Activated CD8-positive, alpha-beta memory T cell treated with anti-CD3 and anti-CD28 coated beads, Interleukin-2, amount 10 ng/mL, durations not matched to agents 7 days and 5 days (primary cell): ENCODE results near the gene TEX12. TPM values are rescaled to one million over a fixed set of nuclear protein-coding genes. Genes with fewer than 3 reads are reported as not detected.
"Not testable (repeated sequence)": the region's sequence is repeated elsewhere in the genome, so short reads cannot be mapped to it uniquely, and the experiment has no call there.

Source experiments
- ATAC-seq: fragments of 150-1000 bp; cut with Tn5 transposase; one replicate; pipeline ENCODE4 v1.10.0; 2021; ENCODE audit warnings: moderate library complexity
- CTCF ChIA-PET: fragments of 350-600 bp; sonication (Branson Sonifier 250); formaldehyde crosslinking; loops from one replicate; lab custom pipeline; 2021; ENCODE audit warnings: antibody characterized with exemption; lab: Charles Lee
- DNase-seq: peaks from one replicate; pipeline ENCODE4 v3.0.0-alpha.2; 2020
- H3K27ac Mint-ChIP-seq: one replicate; pipeline ENCODE4 v1.8.0; 2021; ENCODE audit warnings: mild to moderate bottlenecking, mixed read lengths
- H3K27me3 Mint-ChIP-seq: one replicate; pipeline ENCODE4 v1.8.0; 2021; ENCODE audit warnings: mixed read lengths
- H3K36me3 Mint-ChIP-seq: one replicate; pipeline ENCODE4 v1.8.0; 2021; ENCODE audit warnings: mild to moderate bottlenecking, mixed read lengths
- H3K4me1 Mint-ChIP-seq: one replicate; pipeline ENCODE4 v1.8.0; 2021; ENCODE audit warnings: mixed read lengths
- H3K4me3 Mint-ChIP-seq: one replicate; pipeline ENCODE4 v1.8.0; 2021; ENCODE audit warnings: mild to moderate bottlenecking, moderate library complexity, mixed read lengths
- H3K9me3 Mint-ChIP-seq: one replicate; pipeline ENCODE4 v1.8.0; 2022; ENCODE audit warnings: low read depth, mixed read lengths
- total RNA-seq, 2 experiments: library from RNA; stranded (reverse); gene quantifications; one replicate each; pipeline ENCODE4 v1.2.3, GENCODE V29; 2021

TEX12 gene
- total RNA-seq, 2 experiments from 2014 or later: not detected

DNA sequence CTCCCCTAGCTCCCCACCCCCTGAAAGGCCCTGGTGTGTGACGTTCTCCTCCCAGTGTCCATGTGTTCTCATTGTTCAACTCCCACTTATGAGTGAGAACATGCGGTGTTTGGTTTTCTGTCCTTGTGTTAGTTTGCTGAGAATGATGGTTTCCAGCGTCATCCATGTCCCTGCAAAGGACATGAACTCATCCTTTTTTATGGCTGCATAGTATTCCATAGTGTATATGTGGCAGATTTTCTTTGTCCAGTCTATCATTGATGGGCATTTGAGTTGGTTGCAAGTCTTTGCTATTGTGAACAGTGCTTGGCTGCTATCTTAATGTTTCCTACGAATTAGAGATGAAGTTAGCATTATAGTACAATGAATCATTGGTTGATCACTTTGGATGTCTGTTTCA lies 31.9 kb downstream of the TEX12 start:
- H3K27ac Mint-ChIP-seq, H3K36me3 Mint-ChIP-seq: not testable (repeated sequence)

DNA sequence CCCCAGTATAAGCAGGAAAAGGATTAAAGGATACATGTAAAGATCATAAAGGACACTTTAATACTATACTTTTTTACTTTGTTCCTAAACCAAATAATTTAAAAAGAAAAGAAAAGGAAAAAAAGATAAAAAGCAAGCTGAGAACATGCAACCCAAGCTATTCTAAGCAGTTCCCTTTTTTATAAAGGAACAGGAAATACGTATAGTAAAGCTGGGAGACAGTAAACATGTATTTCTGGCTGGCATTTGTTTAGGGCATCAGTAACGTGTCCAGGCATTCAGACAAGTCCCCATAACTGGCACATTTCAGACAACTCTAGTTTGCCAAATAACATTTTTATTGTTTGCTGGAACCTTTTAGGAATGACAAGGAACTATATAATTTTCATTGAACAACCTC lies 33.1 kb downstream of the TEX12 start:
- Mint-ChIP-seq H3K36me3 (no peaks in the 10 kb centered on the region), H3K4me1 (no peaks in the 10 kb centered on the region), H3K27me3 (peaks cover 8% of the 10 kb centered on the region), H3K27ac (no peak overlapping the region), H3K9me3 (no peaks in the 10 kb centered on the region), H3K4me3 (no peak overlapping the region)
- DNase-seq (no peak), ATAC-seq (no peak)
- CTCF ChIA-PET: interaction anchor here (1.1 kb wide), 1 partner anchor 79 kb away, joined by 4 read pairs; no protein-coding TSS in a partner anchor

More for the DNA sequence above, 31.9 kb downstream of the TEX12 start:
- DNase-seq, ATAC-seq, H3K9me3 Mint-ChIP-seq, H3K4me1 Mint-ChIP-seq, H3K4me3 Mint-ChIP-seq, H3K27me3 Mint-ChIP-seq: not testable (repeated sequence)
- CTCF ChIA-PET: interaction anchor here (0.6 kb wide), 1 partner anchor 9 kb away, joined by 3 read pairs; no protein-coding TSS in a partner anchor

DNA sequence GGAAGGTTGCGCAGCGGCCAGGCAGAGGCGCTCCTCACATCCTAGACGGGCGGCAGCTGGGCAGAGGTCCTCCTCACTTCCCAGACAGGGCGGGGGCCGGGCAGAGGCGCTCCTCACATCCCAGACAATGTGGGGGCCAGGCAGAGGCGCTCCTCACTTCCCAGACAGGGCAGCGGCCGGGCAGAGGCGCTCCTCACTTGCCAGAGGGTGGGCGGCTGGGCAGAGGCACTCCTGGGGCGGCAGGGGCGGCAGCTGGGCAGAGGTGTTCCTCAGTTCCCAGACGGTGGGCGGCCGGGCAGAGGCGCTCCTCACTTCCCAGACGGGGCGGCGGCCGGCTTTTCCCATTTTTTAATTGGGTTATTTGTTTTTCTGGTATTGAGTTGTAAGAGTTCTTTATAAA lies 38.9 kb downstream of the TEX12 start:
- Mint-ChIP-seq H3K9me3 (no peaks in the 10 kb centered on the region), H3K27ac (no peak overlapping the region), H3K4me3 (no peak overlapping the region), H3K27me3 (peaks cover 15% of the 10 kb centered on the region), H3K4me1 (no peaks in the 10 kb centered on the region), H3K36me3 (no peaks in the 10 kb centered on the region)
- CTCF ChIA-PET: interaction anchor here (1.3 kb wide), 1 partner anchor 13 kb away, joined by 5 read pairs; no protein-coding TSS in a partner anchor
- DNase-seq (no peak), ATAC-seq (no peak)

DNA sequence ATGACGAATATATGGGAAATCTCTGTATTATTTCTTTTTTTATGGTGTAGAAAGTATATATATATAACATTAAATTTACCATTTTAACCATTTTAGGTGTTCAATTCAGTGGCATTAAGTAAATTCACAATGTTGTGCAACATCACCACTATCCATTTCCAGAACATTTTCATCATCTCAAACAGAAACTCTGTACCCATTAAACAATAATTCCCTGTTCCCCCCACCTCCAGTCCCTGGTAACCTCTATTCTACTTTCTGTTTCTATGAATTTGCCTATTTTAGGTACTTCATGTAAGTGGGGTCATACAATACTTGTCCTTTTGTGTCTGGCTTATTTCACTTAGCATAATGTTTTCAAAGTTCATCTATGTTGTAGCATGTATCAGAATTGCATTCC lies 43.7 kb downstream of the TEX12 start:
- Mint-ChIP-seq H3K27ac (no peak overlapping the region), H3K9me3 (no peaks in the 10 kb centered on the region), H3K4me3 (no peak overlapping the region), H3K27me3 (peaks cover 17% of the 10 kb centered on the region), H3K36me3 (no peaks in the 10 kb centered on the region), H3K4me1 (no peaks in the 10 kb centered on the region)
- CTCF ChIA-PET: no interaction called here
- ATAC-seq (no peak), DNase-seq (no peak)

DNA sequence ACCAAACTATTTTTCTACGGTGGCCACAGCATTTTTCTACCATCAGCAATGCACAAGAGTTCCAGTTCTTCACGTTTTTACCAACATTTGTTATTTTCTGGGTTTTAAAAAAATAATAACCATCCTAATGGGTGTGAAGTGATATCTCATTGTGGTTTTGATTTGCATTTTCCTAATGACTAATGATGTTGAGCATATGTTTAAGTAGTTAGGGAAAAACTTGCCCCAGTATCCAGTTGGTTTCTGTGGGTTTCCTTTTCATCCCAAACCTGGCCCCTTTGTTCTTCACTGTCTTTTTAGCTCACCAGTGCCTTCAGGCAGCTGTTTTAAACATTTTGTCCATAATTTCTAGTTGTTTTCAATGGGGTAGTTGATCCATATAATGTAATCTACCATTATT lies 44.4 kb downstream of the TEX12 start:
- H3K27me3 Mint-ChIP-seq: peaks cover 17% of the 10 kb centered on the region
- no peak for DNase-seq
- ATAC-seq: no peak
- H3K9me3 Mint-ChIP-seq: no peaks in the 10 kb centered on the region
- no peak overlapping the region for H3K4me3 Mint-ChIP-seq
- H3K27ac Mint-ChIP-seq: no peak overlapping the region
- H3K36me3 Mint-ChIP-seq: no peaks in the 10 kb centered on the region
- no peaks in the 10 kb centered on the region for H3K4me1 Mint-ChIP-seq
- CTCF ChIA-PET: interaction anchor here (1.0 kb wide), 1 partner anchor 69 kb away, joined by 3 read pairs; no protein-coding TSS in a partner anchor

DNA sequence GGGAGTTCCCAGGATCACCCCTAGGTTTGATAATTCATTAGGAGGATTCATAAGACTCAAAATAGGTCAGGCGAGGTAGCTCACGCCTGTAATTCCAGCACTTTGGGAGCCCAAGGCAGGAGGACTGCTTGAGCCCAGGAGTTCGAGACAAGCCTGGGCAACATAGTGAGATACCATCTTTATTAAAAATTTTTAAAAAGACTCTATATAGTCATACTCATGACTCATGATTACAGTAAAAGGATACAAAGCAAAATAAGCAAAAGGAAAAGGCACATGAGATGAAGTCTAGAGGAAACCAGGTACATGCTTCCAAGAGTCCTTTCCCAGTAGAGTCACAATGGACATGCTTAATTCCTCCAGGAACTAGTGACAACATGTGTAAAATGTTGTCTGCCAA lies 45.1 kb downstream of the TEX12 start:
- no peaks in the 10 kb centered on the region for H3K4me1 Mint-ChIP-seq
- H3K36me3 Mint-ChIP-seq: no peaks in the 10 kb centered on the region

DNA sequence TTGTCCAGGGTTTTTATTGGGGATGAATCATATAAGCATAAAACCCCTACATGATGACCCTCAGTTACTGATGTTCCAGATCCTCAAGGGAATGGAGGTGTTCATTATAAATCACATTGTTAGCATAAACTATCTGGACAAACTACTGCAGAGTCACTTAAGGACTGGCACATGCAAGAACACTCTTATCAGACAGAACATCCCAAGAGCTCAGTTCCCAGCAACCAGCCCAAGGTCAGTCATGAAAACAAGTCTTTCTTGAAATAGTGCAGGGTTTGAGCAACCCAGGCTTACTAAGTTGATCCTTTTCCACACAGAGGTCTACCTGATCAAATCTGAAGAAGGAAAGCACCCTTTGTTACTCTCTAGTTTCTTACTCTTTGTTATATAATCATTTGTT lies 45.5 kb downstream of the TEX12 start:
- DNase-seq (no peak), ATAC-seq (no peak)
- no peaks in the 10 kb centered on the region for H3K36me3 Mint-ChIP-seq
- H3K27ac Mint-ChIP-seq: no peak overlapping the region
- peaks cover 17% of the 10 kb centered on the region for H3K27me3 Mint-ChIP-seq
- no peaks in the 10 kb centered on the region for H3K4me1 Mint-ChIP-seq
- H3K4me3 Mint-ChIP-seq: no peak overlapping the region
- no peaks in the 10 kb centered on the region for H3K9me3 Mint-ChIP-seq
- CTCF ChIA-PET: no interaction called here

More for the DNA sequence above, 45.1 kb downstream of the TEX12 start:
- DNase-seq (no peak), ATAC-seq (no peak)
- Mint-ChIP-seq H3K27ac (no peak overlapping the region), H3K9me3 (no peaks in the 10 kb centered on the region), H3K4me3 (no peak overlapping the region), H3K27me3 (peaks cover 17% of the 10 kb centered on the region)
- CTCF ChIA-PET: interaction anchor here (1.0 kb wide), 1 partner anchor 68 kb away, joined by 3 read pairs; no protein-coding TSS in a partner anchor

DNA sequence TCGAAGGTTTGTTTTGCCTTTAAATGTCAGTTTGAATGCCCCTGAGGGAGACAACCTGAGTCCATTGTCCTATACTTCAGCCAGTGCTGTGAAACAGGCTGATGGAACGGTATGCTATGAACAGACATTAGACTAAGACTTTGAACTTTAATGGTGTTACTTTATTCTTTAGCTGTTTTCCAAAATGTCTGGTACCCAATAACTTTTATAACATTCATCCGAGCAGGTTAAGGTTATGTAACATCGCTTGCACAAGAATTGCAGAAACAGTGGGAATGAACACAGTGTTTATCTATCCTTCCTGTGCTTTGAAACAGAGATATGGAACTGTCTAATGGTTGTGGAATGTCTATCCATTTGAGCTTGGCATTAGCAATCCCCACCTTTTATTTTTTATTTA lies 46.6 kb downstream of the TEX12 start:
- Mint-ChIP-seq H3K27me3 (peaks cover 11% of the 10 kb centered on the region), H3K9me3 (no peaks in the 10 kb centered on the region), H3K27ac (no peak overlapping the region), H3K4me3 (no peak overlapping the region), H3K36me3 (no peaks in the 10 kb centered on the region), H3K4me1 (no peaks in the 10 kb centered on the region)
- CTCF ChIA-PET: interaction anchor here (1.5 to 15.8 kb wide), 2 partner anchors 68 to 101 kb away, joined by 4 to 373 read pairs; no protein-coding TSS in a partner anchor
- ATAC-seq (no peak), DNase-seq (no peak)

DNA sequence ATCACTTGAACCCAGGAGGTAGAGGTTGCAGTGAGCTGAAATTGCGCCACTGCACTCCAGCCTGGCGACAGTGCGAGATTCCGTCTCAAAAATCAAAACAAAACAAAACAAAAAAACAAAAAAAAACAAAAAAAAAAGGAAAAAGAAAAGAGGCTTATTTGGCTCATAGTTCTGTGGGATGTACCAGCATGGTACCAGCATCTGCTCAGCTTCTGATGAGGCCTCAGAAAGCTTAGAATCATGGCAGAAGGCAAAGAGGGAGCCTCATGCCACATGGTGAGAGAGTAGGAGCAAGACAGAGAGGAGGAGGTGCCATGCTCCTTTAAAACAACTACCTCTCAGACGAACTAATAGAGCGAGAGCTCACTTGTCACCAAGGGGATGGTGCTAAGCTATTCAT lies 48.4 kb downstream of the TEX12 start:
- peaks cover 2% of the 10 kb centered on the region for H3K27me3 Mint-ChIP-seq
- H3K4me3 Mint-ChIP-seq: no peak overlapping the region
- no peak overlapping the region for H3K27ac Mint-ChIP-seq
- H3K36me3 Mint-ChIP-seq: no peaks in the 10 kb centered on the region
- DNase-seq (no peak), ATAC-seq (no peak)
- CTCF ChIA-PET: interaction anchor here (2.0 to 15.8 kb wide), 2 partner anchors 66 to 373 kb away, joined by 6 to 373 read pairs; no protein-coding TSS in a partner anchor
- peaks cover 7% of the 10 kb centered on the region for H3K4me1 Mint-ChIP-seq
- H3K9me3 Mint-ChIP-seq: no peaks in the 10 kb centered on the region

DNA sequence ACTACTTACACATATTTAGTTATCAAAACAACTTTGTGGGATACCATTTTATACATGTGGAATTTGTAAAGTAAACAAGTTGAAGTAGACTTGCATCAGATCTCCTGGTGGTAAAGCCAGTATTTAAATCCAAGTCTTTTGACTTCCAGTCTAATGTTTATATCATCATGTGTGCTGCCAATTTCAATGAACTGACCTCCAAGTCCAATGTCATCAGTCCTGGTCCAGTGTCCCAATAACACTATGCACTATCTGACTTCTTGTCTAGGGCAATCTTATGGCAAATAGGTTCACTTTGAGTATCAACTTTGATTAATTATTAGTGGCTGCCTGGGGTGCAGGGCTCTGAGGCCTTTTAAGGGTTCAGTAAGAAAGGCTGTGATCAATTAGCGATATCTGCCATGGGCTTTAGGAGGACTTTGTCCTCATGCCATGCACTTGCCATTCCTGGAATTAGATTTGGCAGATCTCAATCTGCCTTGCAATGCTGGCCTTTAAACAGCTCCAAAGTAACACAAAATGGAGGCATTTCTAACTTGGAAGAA lies 49.5 kb downstream of the TEX12 start:
- no peaks in the 10 kb centered on the region for H3K9me3 Mint-ChIP-seq
- H3K27ac Mint-ChIP-seq: no peak overlapping the region
- DNase-seq: no peak
- peaks cover 2% of the 10 kb centered on the region for H3K27me3 Mint-ChIP-seq
- ATAC-seq: no peak
- peaks cover 9% of the 10 kb centered on the region for H3K4me1 Mint-ChIP-seq
- no peaks in the 10 kb centered on the region for H3K36me3 Mint-ChIP-seq
- CTCF ChIA-PET: interaction anchor here (15.8 kb wide), 1 partner anchor 65 kb away, joined by 373 read pairs; no protein-coding TSS in a partner anchor
- H3K4me3 Mint-ChIP-seq: no peak overlapping the region

DNA sequence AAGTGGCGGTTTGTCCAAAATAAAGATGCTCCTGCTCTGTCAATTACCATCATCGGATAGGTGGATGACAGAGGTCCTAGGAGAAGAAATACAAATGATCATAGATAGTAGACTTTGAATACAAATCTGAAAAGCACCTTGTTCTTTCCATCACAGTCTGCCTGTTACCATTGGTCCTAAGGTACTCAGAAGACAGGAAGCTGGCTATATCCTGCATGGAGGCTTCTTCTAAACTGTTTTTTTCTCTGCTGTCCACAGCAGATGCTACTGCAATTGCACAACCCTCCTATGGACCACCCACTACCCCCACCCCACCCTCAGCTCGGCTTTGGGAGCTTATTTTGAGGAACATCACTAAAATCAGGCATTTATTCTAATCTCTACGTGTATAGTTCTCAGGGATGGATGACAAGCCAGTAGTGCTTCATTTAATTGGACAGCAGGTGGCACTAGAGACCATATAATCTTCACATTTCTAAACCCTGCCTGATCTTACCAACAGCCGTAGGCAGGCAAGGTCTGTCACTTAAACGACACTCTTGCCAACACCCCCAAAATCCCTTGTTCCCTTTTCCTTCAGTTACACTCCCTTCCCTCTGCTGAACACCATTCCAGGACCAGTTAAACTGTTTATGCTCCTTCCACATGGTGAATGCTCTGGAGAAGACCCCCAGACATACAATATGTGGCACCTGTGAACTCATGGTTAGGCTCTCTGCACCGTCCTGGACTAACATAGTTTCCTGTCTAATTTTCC lies 52.5 kb downstream of the TEX12 start:
- no peaks in the 10 kb centered on the region for H3K9me3 Mint-ChIP-seq
- H3K4me3 Mint-ChIP-seq: no peak overlapping the region
- H3K27me3 Mint-ChIP-seq: peaks cover 2% of the 10 kb centered on the region
- CTCF ChIA-PET: interaction anchor here (0.7 to 15.8 kb wide), 13 partner anchors 10 to 368 kb away, joined by 3 to 373 read pairs (median 3); no protein-coding TSS in a partner anchor
- DNase-seq (peak; percentile 53), ATAC-seq (peak; percentile 99)
- H3K27ac Mint-ChIP-seq: no peak overlapping the region
- H3K4me1 Mint-ChIP-seq: peaks cover 9% of the 10 kb centered on the region
- H3K36me3 Mint-ChIP-seq: no peaks in the 10 kb centered on the region

DNA sequence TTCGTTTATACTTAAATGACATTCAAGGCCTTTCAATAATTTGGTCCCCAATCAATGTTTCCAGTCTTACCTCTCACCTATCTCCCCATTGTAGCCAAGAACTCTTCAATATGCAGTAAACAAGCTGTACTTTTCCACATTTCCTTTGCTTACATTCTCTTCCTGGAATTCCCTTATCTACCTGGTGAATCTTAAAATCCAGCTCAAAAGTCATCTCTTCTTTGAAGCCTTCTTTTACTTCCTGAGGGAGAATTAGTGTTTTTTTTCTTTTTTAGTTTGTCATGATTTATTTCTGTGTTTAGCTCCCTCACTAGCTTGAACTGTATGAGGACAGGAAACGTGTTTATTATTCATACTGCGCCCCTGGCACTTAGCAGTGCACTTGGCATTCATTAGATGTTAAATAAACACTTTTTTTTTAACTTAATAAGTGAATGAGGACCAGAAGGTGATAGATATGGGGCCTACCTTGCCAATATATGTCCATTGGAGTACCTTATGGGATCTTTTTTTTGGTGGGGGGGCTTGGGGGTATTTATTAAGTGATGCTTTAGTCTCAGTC lies 54.2 kb downstream of the TEX12 start:
- Mint-ChIP-seq H3K27ac (no peak overlapping the region), H3K36me3 (no peaks in the 10 kb centered on the region), H3K27me3 (peaks cover 2% of the 10 kb centered on the region), H3K4me1 (peaks cover 16% of the 10 kb centered on the region), H3K4me3 (no peak overlapping the region), H3K9me3 (no peaks in the 10 kb centered on the region)
- ATAC-seq: no peak
- no peak for DNase-seq
- CTCF ChIA-PET: interaction anchor here (0.8 to 15.8 kb wide), 4 partner anchors 8 to 232 kb away, joined by 4 to 373 read pairs (median 4); no protein-coding TSS in a partner anchor
